Natural killer cell (primary cell): Measurements from ENCODE around the gene H1-8. TPM values are rescaled to one million over a fixed set of nuclear protein-coding genes. Genes with fewer than 3 reads are reported as not detected.
A peak's percentile ranks its signal among the peaks of the same experiment; 100 is the strongest.

Source experiments
- ATAC-seq, 3 donors: fragments of 150-1000 bp in 2 of 3; fragments of 200-7000 bp in 1 of 3; cut with Tn5 transposase; 1 replicate in 1 of 3; 2 replicates in 2 of 3; pipeline ENCODE4 v1.10.0; 2021; ENCODE audit warnings: mild to moderate bottlenecking in 2 of 3, moderate library complexity in 2 of 3
- DNase-seq, 2 donors: peaks; one replicate each; pipeline versions ENCODE4 v3.0.0 to v3.0.0-alpha.2; 2013 to 2021; ENCODE audit warnings: mixed read lengths in 1 of 2
- H3K27ac ChIP-seq: one replicate; pipeline ENCODE4 v1.5.1; 2013; ENCODE audit warnings: mild to moderate bottlenecking, low read length
- H3K27me3 ChIP-seq: one replicate; pipeline ENCODE4 v1.6.1; 2013; ENCODE audit warnings: low read length; ENCODE audit not compliant: control insufficient read depth, insufficient read depth
- H3K36me3 ChIP-seq: one replicate; pipeline ENCODE4 v1.6.1; 2013; ENCODE audit warnings: low read length; ENCODE audit not compliant: control insufficient read depth, insufficient read depth
- H3K4me1 ChIP-seq: one replicate; pipeline ENCODE4 v1.6.1; 2013; ENCODE audit warnings: low read length; ENCODE audit not compliant: control insufficient read depth, insufficient read depth
- H3K4me3 ChIP-seq: one replicate; pipeline ENCODE4 v1.5.1; 2013; ENCODE audit warnings: low read length
- H3K9me3 ChIP-seq: one replicate; pipeline ENCODE4 v1.6.1; 2013; ENCODE audit warnings: low read length; ENCODE audit not compliant: control insufficient read depth, insufficient read depth
- H3K27ac Mint-ChIP-seq, 2 donors: one replicate each; pipeline ENCODE4 v1.8.0; 2022; ENCODE audit warnings: mild to moderate bottlenecking in 2 of 2, mixed read lengths in 2 of 2, moderate library complexity in 1 of 2
- H3K27me3 Mint-ChIP-seq, 2 donors: one replicate each; pipeline ENCODE4 v1.8.0; 2022; ENCODE audit warnings: low read depth in 2 of 2, mixed read lengths in 2 of 2
- H3K36me3 Mint-ChIP-seq: one replicate; pipeline ENCODE4 v1.8.0; 2022; ENCODE audit warnings: mixed read lengths
- H3K4me1 Mint-ChIP-seq, 2 donors: one replicate each; pipeline ENCODE4 v1.8.0; 2022; ENCODE audit warnings: mixed read lengths in 2 of 2
- H3K4me3 Mint-ChIP-seq: one replicate; pipeline ENCODE4 v1.8.0; 2022; ENCODE audit warnings: mild to moderate bottlenecking, moderate library complexity, mixed read lengths
- H3K9me3 Mint-ChIP-seq, 2 donors: one replicate each; pipeline ENCODE4 v1.8.0; 2022; ENCODE audit warnings: mixed read lengths in 2 of 2
- CTCF ChIP-seq: fragments of 200-600 bp; IDR thresholded peaks from one replicate; pipeline ENCODE4 v1.8.0; 2022; ENCODE audit warnings: antibody characterized with exemption
- WGBS: methylation state at CpG from one replicate; pipeline ENCODE4 v1.1.7; 2013; ENCODE audit warnings: missing lambda C conversion rate; ENCODE audit not compliant: insufficient coverage; 5-methylcytosine and 5-hydroxymethylcytosine counted together
- intact Hi-C: fragments of 100-400 bp; cut with micrococcal nuclease; formaldehyde crosslinking; loops from one replicate; pipeline ENCODE4 v1.14.2; 2022
- total RNA-seq, 4 donors: library from RNA; stranded (reverse); fragments of 120-200 nt in 1 of 4; gene quantifications; one replicate each; pipeline versions ENCODE4 v1.2.3 to v1.2.4, GENCODE V29; 2013 to 2022

Gene H1-8
- total RNA-seq, 3 donors from 2014 or later (not counting 1 experiment from before 2014, with no cell fraction given), result not detected

- no peak overlapping the region for H3K4me3 ChIP-seq
- no peaks in the 10 kb centered on the region for H3K27me3 ChIP-seq
- Mint-ChIP-seq H3K4me3 (no peak overlapping the region), H3K27ac (no peak overlapping the region), H3K9me3 (no peaks in the 10 kb centered on the region), H3K27me3 (peaks cover under 1 to 5% of the 10 kb centered on the region in 2 donors), H3K4me1 (peaks cover 14 to 34% of the 10 kb centered on the region in 2 donors), H3K36me3 (no peaks in the 10 kb centered on the region)
- peaks cover 13% of the 10 kb centered on the region for H3K4me1 ChIP-seq
- intact Hi-C loops, result no loop called here
- DNase-seq (no peak), ATAC-seq (no peak)
- WGBS, result 90% methylated on average over 18 of the region's 18 CpGs
- no peaks in the 10 kb centered on the region for H3K9me3 ChIP-seq
- no peaks in the 10 kb centered on the region for H3K36me3 ChIP-seq
- no peak for TF ChIP-seq CTCF
- no peak overlapping the region for H3K27ac ChIP-seq
These were observed 6.2 kb downstream of the H1-8 start for GRCh38 chr3:129549006-129549800.

GRCh38 chr3:129549805-129550204, 6.8 kb downstream of the H1-8 start:
- no peaks in the 10 kb centered on the region for H3K36me3 ChIP-seq
- no peak for TF ChIP-seq CTCF
- H3K27ac ChIP-seq, result no peak overlapping the region
- H3K27me3 ChIP-seq, result no peaks in the 10 kb centered on the region
- no peak overlapping the region for H3K4me3 ChIP-seq
- 96% methylated on average over 3 of the region's 3 CpGs for WGBS
- Mint-ChIP-seq H3K4me1 (peaks cover 20 to 40% of the 10 kb centered on the region in 2 donors), H3K27me3 (peaks cover 5 to 7% of the 10 kb centered on the region in 2 donors), H3K36me3 (no peaks in the 10 kb centered on the region), H3K27ac (no peak overlapping the region), H3K4me3 (no peak overlapping the region), H3K9me3 (no peaks in the 10 kb centered on the region)
- H3K9me3 ChIP-seq, result no peaks in the 10 kb centered on the region
- no peak for DNase-seq
- ATAC-seq, result no peak
- H3K4me1 ChIP-seq, result peaks cover 19% of the 10 kb centered on the region
- intact Hi-C loops, result no loop called here

GRCh38 chr3:129552287-129553050, 9.5 kb downstream of the H1-8 start:
- Mint-ChIP-seq H3K27ac (peak overlapping the region in 1 of 2 donors; percentile 8), H3K9me3 (no peaks in the 10 kb centered on the region), H3K36me3 (no peaks in the 10 kb centered on the region), H3K4me1 (peaks cover 28 to 49% of the 10 kb centered on the region in 2 donors), H3K27me3 (peaks cover 5 to 7% of the 10 kb centered on the region in 2 donors), H3K4me3 (peak overlapping the region; percentile 51)
- no peaks in the 10 kb centered on the region for H3K27me3 ChIP-seq
- DNase-seq (no peak), ATAC-seq (no peak)
- no peak overlapping the region for H3K4me3 ChIP-seq
- peaks cover 42% of the 10 kb centered on the region for H3K4me1 ChIP-seq
- no peak overlapping the region for H3K27ac ChIP-seq
- WGBS, result 86% methylated on average over 10 of the region's 10 CpGs
- H3K36me3 ChIP-seq, result peaks cover 13% of the 10 kb centered on the region
- TF ChIP-seq CTCF, result no peak
- no peaks in the 10 kb centered on the region for H3K9me3 ChIP-seq
- intact Hi-C loops, result no loop called here
